ENCODE data around the gene TBCC. TPM values are rescaled to one million over a fixed set of nuclear protein-coding genes. Genes with fewer than 3 reads are reported as not detected.
"Not testable (repeated sequence)": the region's sequence is repeated elsewhere in the genome, so short reads cannot be mapped to it uniquely, and the experiment has no call there.

TBCC gene
- polyA plus RNA-seq, 3 donors: 11.4 to 15.5 (median 12.0) TPM

DNA sequence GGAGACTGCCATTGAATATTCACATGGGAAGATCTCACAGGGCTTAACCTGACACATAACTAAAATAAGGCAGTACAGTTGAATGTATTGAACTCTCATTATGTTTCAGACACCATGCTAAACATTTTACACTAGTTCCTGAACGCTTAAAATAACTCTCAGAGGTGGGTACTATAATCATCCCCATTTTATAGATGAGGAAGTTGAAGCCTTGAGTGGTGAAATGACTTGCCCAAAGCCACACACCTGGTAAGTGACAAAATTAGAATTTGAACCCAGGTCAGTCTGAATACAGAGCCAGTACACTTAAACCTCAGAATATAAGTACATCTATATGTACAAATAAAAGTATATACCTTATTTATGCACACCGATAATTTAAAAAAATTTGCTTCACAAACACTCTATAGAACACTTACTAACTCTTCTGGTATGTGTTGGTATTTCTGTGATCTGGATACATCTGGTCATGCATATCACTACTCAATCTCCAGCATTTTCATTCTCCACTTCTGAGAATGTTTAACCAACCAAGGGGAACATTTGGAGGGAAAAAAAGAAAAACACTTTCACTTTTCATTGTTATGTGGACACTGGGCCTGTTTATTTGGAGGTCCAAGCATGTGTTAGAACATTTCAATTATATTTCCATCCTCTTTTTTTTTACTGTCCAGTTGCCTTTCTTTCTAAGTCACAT lies 31.4 kb upstream of the TBCC start:
- 82 to 91% (median 90%) methylated on average over 2 of the region's 2 CpGs for WGBS, 3 donors
- H3K27ac ChIP-seq (ENCODE audit: low read depth, low read length): no peak overlapping the region

DNA sequence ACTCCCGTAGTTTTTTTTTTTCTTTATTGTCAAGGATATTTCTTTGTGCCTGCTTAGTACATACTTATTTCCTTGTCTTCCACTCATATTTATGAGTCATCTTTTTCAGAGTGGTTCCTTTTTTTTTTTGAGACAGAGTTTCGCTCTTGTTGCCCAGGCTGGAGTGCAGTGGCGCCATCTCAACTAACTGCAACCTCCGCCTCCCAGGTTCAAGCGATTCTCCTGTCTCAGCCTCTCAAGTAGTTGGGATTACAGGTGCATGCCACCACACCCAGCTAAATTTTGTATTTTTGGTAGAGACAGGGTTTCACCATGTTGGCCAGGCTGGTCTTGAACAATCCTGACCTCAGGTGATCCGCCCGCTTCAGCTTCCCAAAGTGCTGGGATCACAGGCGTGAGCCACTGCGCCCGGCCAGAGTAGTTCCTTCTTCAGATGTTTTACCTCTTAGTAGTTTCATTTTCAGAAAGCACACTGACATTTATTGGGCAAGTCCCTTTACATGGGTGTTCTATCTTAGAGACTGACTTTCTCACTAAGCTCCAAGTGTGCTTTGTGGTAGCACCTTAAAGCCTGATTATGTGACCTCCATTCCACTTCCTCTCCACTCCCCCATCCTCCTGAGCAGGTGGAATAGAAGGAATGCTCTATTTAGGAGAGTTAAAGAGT lies 29.1 kb upstream of the TBCC start:
- 56 to 89% (median 63%) methylated on average over 10 of the region's 10 CpGs for WGBS, 3 donors
- H3K27ac ChIP-seq (ENCODE audit: low read depth, low read length): not testable (repeated sequence)

DNA sequence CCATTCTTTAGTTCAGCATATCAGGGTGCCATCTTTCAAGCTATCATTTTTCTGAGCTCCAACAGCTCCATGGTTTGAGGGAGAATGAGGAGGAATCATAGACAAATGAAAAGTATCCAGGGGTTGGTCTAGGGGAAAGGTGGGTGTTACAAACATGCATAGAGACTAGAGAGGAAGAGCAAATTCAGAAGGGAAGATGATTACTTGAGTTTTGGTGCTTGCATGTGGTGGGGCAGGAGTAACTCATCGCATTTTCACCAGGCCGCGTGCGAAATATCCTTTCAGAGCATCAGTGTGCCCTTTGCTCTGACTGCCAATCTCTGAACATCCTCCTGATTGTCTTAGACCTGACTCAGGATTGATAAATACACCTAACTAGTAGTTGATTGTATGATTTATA lies 28.3 kb upstream of the TBCC start:
- H3K27ac ChIP-seq (ENCODE audit: low read depth, low read length): no peak overlapping the region
- WGBS, 3 donors: 91 to 97% (median 96%) methylated on average over 4 of the region's 4 CpGs

DNA sequence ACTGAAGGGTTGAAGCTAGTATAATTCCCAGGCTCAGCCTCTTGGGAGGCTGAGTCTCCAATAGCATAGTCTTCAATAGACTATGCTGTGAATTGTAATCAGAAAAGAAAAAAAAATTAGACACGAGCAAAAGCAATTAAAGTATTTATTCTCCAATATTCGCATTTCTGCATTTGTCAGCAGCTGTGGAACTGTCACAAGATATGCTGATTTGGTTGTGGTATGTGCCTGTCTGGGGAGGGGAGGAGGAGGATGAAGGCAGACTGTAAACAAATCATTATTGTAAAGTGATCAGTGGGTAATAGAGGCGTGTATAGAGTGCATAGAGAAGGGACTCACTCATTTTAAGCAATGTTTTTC lies 25.8 kb upstream of the TBCC start:
- no peak overlapping the region for H3K27ac ChIP-seq (ENCODE audit: low read depth, low read length)
- WGBS, 3 donors: 38 to 57% (median 55%) methylated on average over 3 of the region's 3 CpGs

DNA sequence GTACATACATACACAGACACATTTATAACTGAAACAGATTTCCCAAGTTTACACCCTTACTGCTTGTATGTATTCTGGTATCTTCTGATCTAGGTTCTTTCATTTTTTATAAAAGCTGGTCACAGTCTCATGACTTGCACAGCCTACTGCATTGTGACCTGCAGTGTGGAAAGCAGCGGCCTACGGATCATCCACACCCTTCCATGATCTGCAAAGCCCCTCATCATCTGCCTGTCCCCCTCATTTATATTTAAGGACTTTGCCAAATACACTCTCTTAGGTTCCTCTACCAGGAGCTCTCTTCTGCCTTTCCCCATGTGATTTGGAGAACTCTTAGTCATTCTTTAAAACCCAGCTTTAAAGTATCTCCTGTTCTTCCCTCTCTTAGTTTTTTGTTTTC lies 23.9 kb upstream of the TBCC start:
- no peak overlapping the region for H3K27ac ChIP-seq (ENCODE audit: low read depth, low read length)
- WGBS, 3 donors: 88 to 97% (median 96%) methylated on average over 2 of the region's 2 CpGs

DNA sequence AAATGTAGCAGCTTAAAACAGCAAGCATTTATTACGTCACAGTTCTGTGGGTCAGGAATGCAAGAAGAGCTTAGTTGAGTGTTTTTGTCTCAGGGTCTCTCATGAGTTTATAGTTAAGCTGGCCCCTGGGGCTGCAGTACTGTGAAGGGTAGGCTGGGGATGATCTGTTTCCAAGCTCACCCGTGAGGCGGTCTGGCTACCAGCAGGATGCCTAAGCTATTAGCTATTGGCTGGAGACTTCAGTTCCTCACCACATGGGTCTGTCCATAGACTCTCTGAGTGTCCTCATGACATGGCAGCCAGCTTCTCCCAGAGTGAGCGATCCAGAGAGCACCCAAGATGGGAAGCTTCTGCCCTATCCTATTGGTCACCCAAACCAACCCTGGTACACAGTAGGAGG lies 23.1 kb upstream of the TBCC start:
- WGBS, 3 donors: 96 to 99% (median 96%) methylated on average over 4 of the region's 4 CpGs
- H3K27ac ChIP-seq (ENCODE audit: low read depth, low read length): no peak overlapping the region

DNA sequence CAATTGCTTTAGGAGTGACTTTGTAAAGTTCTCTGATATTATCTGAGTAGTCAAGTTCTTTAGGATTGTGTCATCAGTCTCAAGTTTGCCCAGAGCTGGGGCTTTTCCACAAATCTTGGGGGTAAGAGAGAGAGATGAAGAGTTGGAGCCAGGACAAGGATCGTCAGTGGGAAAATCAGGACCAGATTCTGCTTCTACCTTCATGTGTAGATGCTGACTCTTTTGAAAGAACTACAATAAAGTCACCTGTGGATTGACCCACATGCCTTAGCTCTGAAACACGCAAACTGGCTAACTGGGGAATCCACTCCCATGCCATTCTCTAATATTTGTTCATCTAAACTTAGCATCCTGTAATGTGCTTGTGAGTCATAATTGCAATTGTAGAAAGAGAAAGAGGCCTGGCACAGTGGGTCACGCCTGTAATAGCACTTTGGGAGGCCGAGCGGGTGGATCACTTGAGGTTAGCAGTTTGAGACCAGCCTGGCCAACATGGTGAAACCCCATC lies 20.3 kb upstream of the TBCC start:
- WGBS, 3 donors: 93 to 97% (median 97%) methylated on average over 5 of the region's 5 CpGs
- H3K27ac ChIP-seq (ENCODE audit: low read depth, low read length): no peak overlapping the region

DNA sequence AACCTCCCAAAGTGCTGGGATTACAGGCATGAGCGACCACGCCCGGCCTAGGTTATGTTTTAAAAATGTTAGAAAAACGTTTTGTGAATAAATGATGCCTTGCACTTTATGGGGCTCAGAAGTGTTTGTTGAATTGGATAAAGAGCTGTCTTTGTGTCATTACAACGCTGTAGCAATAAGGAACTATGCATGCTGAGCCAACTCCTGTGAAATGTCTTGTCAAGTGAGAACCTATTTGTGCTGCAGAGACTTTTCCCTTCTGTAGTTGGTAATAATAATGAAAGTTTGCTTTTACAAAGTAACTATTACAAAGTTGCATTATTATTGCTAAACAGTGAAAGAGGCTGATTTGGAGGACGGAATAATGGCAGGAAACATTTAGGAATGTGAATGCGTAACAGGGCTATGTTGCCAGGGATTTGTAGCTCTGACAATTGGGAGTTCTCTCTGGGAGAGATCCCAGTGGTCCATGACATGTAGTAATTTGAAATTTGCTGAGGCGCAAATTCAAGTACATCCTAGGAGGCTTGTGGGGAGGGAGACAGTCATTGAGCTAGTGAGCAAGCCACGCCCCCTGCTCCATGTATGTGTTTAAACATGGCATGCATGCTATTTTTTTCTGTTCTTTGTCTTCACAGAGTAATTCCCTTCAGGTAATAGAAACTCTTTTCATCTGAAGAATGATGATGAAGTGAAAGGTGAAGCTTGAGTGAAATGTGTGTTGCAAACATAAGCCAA lies 19.2 kb upstream of the TBCC start:
- H3K27ac ChIP-seq (ENCODE audit: low read depth, low read length): no peak overlapping the region
- 79 to 85% (median 83%) methylated on average over 9 of the region's 9 CpGs for WGBS, 3 donors

DNA sequence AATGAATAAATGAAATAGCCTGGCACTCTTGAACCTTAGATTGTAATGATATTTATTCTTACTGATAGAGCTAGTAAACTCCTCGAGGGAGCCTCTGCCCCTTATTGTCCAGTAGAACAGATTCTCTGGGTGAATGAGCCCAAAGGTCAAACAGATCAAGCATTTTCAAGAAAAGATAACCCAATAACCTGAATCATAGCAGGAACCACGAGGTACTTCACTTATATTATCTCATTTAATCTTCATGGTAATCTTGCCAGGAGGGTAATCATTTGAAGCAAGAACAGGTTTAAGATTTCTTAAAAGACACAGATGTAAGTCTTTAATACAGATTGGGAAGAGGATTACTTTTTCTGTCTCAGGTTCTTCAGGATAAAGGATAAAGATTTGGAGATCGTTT lies 17.0 kb upstream of the TBCC start:
- no peak overlapping the region for H3K27ac ChIP-seq (ENCODE audit: low read depth, low read length)
- 74 to 85% (median 76%) methylated on average over 3 of the region's 3 CpGs for WGBS, 3 donors

DNA sequence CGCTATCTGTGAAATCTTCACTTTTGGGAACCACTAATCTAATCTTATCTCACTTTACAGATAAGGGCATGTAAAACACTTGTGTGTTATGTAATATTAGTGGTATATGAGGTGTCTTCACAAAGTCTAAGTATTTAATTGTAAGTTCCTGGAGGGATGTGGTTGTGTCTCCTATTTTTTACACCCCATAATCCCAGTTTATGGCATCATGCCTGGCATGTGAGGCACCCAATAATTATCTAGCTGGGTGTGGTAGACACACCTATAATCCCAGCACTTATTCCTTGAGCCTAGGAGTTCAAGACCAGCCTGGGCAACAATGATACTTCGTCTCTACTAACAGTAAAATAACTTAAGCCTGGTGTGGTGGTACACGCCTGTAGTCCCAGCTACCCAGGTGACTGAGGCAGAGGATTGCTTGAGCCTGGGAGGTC lies 16.5 kb upstream of the TBCC start:
- no peak overlapping the region for H3K27ac ChIP-seq (ENCODE audit: low read depth, low read length)
- 77 to 93% (median 92%) methylated on average over 3 of the region's 3 CpGs for WGBS, 3 donors

DNA sequence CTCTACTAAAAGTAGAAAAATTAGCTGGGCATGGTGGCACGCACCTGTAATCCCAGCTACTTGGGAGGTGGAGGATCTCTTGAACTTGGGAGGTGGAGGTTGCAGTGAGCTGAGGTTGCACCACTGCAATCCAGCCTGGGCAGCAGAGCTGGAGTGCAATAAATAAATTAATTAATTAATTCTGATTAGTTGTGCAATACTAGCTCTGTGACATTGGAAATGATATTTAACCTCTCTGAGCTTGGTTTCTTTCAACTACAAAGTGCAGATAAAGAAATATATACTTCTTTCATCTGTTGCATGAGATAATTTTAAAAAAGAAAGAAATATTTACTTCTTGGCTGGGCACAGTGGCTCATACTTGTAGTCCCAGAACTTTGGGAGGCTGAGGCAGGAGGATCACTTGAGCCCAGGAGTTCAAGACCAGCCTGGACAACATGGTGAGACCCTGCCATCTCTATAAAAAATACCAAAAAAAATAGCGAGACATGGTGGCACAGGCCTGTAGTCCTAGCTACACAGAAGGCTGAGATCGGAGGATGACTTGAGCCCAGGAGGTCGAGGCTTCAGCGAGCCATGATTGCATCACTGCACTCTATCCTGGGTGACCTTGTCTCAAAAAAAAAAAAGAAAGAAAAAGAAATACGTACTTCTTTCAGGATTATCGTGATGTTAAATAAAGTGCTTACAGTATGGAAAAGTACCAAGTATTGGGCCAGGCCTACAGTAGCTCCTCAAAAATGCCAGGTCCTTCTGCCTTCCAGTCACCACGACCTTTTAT lies 15.6 kb upstream of the TBCC start:
- WGBS, 3 donors: 73 to 81% (median 79%) methylated on average over 8 of the region's 8 CpGs
- no peak overlapping the region for H3K27ac ChIP-seq (ENCODE audit: low read depth, low read length)

DNA sequence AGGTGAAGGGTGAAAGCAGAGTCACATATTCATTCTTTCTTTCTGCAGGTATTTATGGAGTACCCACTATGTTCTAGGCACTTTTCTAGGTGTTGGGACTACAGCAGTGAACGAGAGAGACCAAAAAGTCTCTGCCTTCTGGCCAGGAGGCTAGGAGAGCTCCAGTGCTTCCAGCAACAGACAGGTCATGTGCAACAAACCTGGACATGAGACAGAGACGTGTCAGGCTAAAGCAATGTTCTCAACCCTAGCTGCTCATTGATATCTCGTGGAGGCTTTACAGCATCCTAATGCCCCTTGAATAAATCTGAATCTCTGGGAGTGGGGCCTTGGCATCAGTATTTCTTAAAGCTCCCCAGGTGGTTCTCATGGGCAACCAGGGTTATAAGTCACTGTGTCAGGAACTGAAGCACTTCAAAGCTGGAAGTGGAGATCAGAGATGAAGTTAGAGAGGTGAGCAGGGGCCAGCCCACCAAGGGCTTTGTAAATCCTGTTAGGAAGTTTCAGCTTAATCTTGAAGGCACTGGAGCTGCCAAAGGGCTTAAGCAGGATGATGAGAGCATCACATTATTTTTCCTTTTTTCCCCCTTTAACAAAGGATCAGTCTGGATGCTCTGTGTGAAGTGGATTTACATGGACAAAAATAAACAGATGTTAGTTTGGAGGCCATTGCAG lies 13.0 kb upstream of the TBCC start:
- H3K27ac ChIP-seq (ENCODE audit: low read depth, low read length): no peak overlapping the region
- WGBS, 3 donors: 93 to 96% (median 95%) methylated on average over 3 of the region's 3 CpGs

DNA sequence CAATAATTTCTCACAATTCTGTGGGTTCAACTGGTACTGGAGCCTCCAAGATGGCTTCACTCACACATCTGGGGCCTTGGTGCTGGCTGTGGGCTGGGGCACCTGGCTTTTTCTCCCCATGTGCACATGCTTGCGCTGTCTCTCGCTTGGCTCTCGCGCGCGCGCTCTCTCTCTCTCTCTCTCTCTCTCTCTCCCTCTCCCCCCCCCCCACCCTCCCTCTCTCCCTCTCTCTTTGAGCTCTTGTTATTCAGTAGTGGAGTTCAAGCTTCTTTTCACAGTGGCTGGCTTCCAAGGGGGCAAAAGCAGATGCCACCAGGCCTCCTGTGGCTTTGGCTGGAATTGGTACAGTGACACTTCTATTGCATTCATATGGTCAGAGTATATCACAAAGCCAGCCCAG lies 10.8 kb upstream of the TBCC start:
- WGBS, 3 donors: 90 to 98% (median 96%) methylated on average over 7 of the region's 7 CpGs

DNA sequence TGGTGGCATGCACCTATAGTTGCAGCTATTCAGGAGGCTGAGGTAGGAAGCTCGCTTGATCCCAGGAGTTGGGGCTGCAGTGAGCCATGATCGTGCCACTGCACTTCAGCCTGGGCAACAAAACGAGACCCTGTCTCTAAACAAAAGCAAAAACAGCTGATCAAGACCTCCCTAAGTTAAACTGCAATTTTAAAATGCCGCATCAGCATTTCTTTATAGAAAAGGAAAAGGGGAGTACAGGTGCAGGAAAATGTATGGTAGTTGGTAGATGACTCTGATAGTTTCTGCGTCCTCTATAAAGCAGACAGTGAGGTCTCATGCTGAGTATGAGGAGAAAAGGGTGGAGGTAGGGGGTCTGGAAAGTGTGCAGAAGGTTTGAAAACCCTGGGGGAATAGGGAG lies 8.9 kb upstream of the TBCC start:
- no peak overlapping the region for H3K27ac ChIP-seq (ENCODE audit: low read depth, low read length)
- 92 to 94% (median 93%) methylated on average over 5 of the region's 5 CpGs for WGBS, 3 donors

More for the DNA sequence above, 10.8 kb upstream of the TBCC start:
- H3K27ac ChIP-seq (ENCODE audit: low read depth, low read length): no peak overlapping the region

DNA sequence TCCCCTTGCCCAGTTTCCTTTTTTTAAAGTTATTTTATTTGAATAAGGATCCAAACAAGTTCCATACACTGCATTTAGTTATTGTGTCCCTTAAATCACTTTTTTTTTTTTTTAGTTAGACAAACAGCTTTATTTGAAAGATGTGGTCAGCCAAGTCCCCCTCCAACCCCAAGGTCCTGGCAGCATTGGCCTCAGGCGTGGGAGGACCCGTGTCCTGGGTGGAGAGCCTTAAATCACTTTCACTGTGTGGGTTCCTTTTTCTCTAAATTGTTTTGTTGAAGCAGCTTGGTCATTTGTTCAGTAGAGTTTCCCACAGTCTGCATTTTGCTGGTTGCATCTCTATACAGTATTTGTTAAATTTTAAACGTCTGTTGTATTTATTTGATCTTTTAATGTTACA lies 5.2 kb upstream of the TBCC start:
- WGBS, 3 donors: 63 to 88% (median 64%) methylated on average over 3 of the region's 3 CpGs
- H3K27ac ChIP-seq (ENCODE audit: low read depth, low read length): no peak overlapping the region

DNA sequence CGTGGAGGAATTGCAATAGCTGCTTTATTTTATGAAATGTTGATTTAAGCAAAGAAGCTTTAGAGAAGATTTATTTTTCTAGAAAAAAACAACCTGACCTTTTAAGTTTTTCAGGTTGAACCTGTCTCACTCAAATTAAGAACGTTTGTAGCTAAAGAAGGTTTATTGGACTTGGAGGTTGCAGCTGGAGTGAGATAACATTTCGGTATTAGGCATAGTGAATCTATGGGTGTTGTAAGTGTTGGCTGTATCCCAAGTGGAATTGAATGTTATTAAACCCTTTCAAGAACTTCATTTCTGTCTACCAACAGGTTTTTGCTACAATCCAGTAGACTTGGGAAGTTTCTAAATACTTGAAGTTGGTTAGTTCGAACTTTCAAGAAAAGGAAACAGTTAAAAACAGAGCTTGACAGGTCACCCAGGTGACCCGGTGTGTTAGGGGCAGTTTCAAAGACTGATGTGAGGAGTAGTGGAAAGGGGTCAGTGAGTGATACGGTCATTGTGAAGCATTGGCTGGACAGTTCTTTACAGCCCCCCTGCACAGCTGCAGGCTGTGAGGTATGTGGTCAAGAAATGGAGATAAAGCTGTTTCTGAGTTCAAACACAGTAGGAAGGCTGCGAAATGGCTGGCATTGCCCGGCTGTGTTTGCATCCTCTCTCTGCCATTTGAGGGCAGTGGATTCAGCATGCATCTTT lies 2.4 kb upstream of the TBCC start:
- no peak overlapping the region for H3K27ac ChIP-seq (ENCODE audit: low read depth, low read length)
- 34 to 67% (median 63%) methylated on average over 8 of the region's 8 CpGs for whole genome bisulfite sequencing, 3 donors

DNA sequence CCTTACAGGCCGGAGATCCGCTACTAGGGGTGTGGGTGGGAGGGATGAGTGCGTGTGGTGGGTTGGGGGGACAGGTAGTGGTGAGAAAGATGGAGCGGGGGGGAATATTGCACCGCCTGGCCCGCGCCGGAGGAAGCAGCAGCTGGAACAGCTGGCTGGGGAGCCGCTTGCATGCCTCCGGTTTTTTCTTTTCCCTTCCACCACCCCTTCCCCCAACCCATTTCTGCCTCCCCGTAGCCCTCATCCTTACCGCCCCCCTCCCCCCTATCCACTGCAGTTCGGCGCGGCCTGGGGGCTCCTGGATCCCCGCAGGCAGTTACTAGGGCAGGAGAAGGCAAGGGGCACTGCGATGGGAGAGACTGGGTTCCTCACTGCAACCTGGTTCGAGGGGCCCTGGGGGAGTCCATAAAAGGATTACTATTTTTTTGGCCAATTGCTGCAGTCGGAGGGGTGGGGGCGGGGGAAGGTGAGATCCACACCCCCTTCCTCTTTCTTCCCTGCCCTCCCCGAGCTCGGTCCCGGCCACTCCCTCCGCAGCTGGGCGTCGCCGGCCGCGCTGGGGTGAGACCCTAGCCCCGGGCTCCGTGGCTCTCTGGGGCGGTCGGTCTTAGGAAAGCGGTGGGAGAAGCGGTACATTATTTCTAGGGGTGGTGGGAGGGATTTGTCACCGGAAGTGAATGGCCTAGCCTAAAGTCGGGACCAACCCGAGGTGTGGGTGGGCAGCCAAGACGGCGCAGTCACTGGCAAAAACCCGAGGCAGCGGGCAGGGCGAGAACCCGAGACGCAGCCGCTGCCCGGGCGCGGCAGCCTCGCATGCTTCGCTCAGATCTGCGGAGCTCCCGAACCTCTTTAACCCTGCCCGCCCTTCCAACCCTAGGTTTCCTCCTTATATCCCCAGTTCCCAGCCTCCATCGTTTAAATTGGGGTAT lies 824 bp upstream of the TBCC start:
- H3K27ac ChIP-seq (ENCODE audit: low read depth, low read length): peak overlapping the region; percentile 91
- 0 to 1% (median 0%) methylated on average over 50 to 55 of the region's 55 CpGs for WGBS, 3 donors
